BJ (cell line): ENCODE data around the gene FAM151A. TPM values are rescaled to one million over a fixed set of nuclear protein-coding genes. Genes with fewer than 3 reads are reported as not detected.

ENCODE experiments used
- CTCF ChIA-PET: fragments of 350-600 bp; formaldehyde crosslinking; extraction: SDS; loops from one replicate; lab custom pipeline; 2021; ENCODE audit warnings: antibody characterized with exemption, inconsistent platforms; lab: Yijun Ruan, JAX
- POLR2A ChIA-PET: fragments of 300-600 bp; sonication (Branson Sonifier 250); formaldehyde crosslinking; extraction: SDS; loops from one replicate; lab custom pipeline; 2021; ENCODE audit warnings: antibody characterized with exemption; lab: Charles Lee
- DNase-seq: peaks from one replicate; pipeline ENCODE4 v3.0.0-alpha.2; 2011; ENCODE audit warnings: low read depth
- H3K27me3 ChIP-seq: 2 replicates; pipeline ENCODE4 v1.6.0; 2011; ENCODE audit warnings: low read length; ENCODE audit not compliant: control insufficient read depth, insufficient read depth
- H3K36me3 ChIP-seq: 2 replicates; pipeline ENCODE4 v1.5.1; 2011; ENCODE audit warnings: low read length; ENCODE audit not compliant: control insufficient read depth, insufficient read depth
- H3K4me3 ChIP-seq: 2 replicates; pipeline ENCODE4 v1.5.1; 2011; ENCODE audit warnings: low read depth, mild to moderate bottlenecking, control low read depth, low read length
- polyA plus RNA-seq: library from polyadenylated mRNA; depleted of rRNA; stranded (reverse); fragments of >200 nt; gene quantifications from 2 replicates; pipeline ENCODE4 v1.2.3, GENCODE V29; 2011
- TF ChIP-seq, protein P1 (sequence below): IDR thresholded peaks from 2 replicates; pipeline ENCODE4 v1.5.1; 2011; ENCODE audit warnings: low read depth, mild to moderate bottlenecking, control low read depth, inconsistent platforms, low read length, moderate library complexity; ENCODE audit not compliant: insufficient read depth

Gene FAM151A
- polyA plus RNA-seq, 1 experiment = not detected

DNA sequence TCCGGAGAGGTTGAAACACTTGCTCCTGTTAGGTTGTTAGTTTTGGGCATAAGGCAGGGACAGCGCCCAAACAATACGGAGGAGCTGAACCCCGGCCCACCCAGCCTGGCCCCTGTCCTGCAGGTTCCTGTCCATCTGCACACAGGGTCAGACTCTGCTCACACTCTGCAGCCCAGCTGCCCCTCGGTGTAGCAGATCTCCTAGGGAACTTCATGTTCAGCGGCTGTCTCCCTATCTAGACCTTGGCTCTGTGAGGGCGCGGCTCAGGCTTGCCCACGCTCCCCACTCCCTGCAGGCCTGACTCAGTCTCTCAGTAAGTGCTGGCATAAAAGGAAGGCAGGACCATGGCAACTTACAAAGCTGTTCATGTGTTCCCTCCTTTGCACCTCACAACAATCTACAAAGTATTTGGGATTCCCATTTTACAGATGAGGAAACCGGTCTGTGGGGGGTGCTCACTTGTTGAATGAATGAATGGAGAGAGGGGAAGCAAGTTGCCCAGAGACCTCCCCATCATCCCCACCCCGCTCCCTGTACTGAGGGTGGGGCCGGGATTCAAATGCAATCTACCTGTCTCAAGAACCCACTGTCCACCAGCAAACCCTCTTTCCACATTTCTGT is 49.1 kb downstream of the FAM151A start:
- no peak overlapping the region for H3K4me3 ChIP-seq
- no peaks in the 10 kb centered on the region for H3K36me3 ChIP-seq
- POLR2A ChIA-PET = no interaction called here
- TF ChIP-seq, protein P1, sequence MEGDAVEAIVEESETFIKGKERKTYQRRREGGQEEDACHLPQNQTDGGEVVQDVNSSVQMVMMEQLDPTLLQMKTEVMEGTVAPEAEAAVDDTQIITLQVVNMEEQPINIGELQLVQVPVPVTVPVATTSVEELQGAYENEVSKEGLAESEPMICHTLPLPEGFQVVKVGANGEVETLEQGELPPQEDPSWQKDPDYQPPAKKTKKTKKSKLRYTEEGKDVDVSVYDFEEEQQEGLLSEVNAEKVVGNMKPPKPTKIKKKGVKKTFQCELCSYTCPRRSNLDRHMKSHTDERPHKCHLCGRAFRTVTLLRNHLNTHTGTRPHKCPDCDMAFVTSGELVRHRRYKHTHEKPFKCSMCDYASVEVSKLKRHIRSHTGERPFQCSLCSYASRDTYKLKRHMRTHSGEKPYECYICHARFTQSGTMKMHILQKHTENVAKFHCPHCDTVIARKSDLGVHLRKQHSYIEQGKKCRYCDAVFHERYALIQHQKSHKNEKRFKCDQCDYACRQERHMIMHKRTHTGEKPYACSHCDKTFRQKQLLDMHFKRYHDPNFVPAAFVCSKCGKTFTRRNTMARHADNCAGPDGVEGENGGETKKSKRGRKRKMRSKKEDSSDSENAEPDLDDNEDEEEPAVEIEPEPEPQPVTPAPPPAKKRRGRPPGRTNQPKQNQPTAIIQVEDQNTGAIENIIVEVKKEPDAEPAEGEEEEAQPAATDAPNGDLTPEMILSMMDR = no peak
- DNase-seq = no peak
- CTCF ChIA-PET = no interaction called here
- H3K27me3 ChIP-seq = no peaks in the 10 kb centered on the region

DNA sequence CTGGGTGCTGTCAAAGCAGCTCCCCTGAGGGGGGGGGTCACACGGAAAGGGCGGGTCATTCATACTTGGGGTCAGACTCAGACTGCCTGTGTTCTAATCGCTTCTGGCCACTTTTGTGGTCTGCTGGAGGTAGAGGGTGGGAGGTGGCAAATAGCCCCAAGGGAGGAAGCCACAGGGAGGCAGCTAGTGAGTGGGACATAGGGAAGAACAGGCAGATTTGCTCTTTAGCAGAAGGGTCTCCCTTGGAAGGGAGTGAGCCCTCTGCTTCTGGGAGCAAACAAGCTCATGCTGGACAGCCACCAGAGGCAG is 50.8 kb downstream of the FAM151A start:
- H3K4me3 ChIP-seq = no peak overlapping the region
- TF ChIP-seq, protein P1 = no peak
- no peaks in the 10 kb centered on the region for H3K36me3 ChIP-seq
- CTCF ChIA-PET = no interaction called here
- no peaks in the 10 kb centered on the region for H3K27me3 ChIP-seq
- POLR2A ChIA-PET = no interaction called here
- DNase-seq = no peak

DNA sequence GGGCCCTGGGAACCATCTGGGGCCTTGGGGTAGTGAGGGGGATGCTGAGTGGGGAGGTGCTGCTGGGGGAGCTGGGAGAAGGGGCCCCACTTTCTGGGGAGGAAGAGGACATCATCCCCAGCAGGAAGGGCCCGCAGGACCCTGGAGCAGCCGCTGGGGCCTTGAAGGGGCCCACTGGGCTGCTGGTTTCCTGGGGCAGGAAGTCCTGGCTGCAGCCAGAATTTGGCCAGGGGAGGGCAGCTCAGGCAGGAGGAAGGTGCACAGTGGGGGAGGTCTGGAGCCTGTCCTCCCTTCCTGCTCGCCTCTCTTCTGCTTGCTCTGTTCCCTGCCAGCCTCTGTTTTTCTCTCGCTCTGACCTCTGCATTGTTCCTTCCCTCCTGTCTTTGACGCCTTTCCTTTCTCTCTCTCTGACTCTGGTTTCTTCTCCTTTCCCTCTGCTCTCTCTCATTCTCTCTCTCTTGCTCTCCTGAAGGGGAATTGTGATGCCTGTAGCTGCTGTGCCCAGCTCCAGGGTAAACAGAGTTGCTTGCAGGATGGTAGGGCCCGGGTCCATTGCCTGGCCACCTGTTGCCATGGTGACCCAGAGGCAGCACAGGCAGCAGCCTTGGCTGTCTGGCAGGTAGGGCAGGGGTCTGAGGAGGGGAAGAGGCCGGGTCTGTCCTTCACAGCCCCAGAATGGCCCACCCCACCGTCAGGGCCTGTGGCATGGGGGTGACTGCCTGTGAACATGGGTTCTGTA is 51.4 kb downstream of the FAM151A start:
- no peaks in the 10 kb centered on the region for H3K36me3 ChIP-seq
- no peak overlapping the region for H3K4me3 ChIP-seq
- H3K27me3 ChIP-seq = no peaks in the 10 kb centered on the region
- DNase-seq = no peak
- TF ChIP-seq, protein P1 = no peak
- ChIA-PET CTCF (interaction anchor here (0.8 to 1.1 kb wide), 2 partner anchors 22 to 30 kb away, joined by 3 read pairs; no protein-coding TSS in a partner anchor), POLR2A (no interaction called here)

DNA sequence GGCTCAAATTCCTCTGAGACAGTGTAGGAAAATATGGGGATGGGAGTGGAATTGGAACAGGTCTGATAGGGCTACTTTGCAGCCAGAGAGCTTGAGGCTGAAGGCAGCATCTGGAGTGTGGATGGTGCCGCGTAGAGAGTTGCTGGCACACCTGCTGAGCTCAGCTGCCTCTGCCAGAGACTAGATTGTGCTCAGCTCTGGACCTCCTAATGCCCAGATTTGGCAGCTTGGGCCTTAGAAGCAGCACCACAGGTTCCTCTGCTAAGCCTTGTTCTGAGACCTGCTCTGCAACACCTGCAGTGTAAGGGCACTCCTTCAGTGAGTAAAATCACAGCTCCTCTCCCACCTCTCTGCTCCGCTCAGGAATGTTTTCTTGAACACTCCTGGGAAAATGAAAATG is 52.0 kb downstream of the FAM151A start:
- TF ChIP-seq, protein P1 = no peak
- Histone ChIP-seq H3K27me3 (no peaks in the 10 kb centered on the region), H3K36me3 (no peaks in the 10 kb centered on the region), H3K4me3 (no peak overlapping the region)
- CTCF ChIA-PET = interaction anchor here (0.8 to 1.1 kb wide), 2 partner anchors 21 to 29 kb away, joined by 3 read pairs; no protein-coding TSS in a partner anchor
- POLR2A ChIA-PET = no interaction called here
- no peak for DNase-seq

DNA sequence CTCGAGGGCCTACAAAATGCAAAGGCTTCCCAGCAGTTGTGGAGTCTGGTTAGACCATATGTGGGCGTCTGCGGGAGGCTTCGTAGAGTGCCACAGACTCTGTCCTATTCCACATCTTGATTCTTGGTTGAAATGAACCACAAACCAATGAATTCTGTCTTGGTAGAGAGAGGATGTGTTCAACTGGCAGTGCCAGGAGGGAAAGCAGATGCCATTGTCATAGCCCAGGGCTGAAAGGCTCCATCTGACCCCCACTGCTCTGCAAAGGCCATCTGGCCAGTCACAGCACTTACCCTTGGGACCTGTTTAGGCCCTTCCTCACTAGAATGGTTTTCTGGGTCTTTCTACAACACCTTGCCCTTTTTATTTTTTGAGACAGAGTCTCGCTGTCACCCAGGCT is 53.2 kb downstream of the FAM151A start:
- DNase-seq = no peak

More for the DNA sequence above, 53.2 kb downstream of the FAM151A start:
- POLR2A ChIA-PET = no interaction called here
- H3K27me3 ChIP-seq = no peaks in the 10 kb centered on the region
- no peak overlapping the region for H3K4me3 ChIP-seq
- TF ChIP-seq, protein P1 = no peak
- H3K36me3 ChIP-seq = no peaks in the 10 kb centered on the region
- CTCF ChIA-PET = no interaction called here
